H1 (cell line): Measurements from ENCODE around the gene BNC2. TPM values are rescaled to one million over a fixed set of nuclear protein-coding genes. Genes with fewer than 3 reads are reported as not detected.

ENCODE experiments used
- CTCF ChIA-PET: fragments of 300-600 bp; sonication (Branson Sonifier 250); formaldehyde crosslinking; loops from one replicate; lab custom pipeline; 2021; ENCODE audit not compliant: partially characterized antibody; lab: Charles Lee
- POLR2A ChIA-PET: fragments of 300-600 bp; sonication (Branson Sonifier 250); formaldehyde crosslinking; loops from one replicate; lab custom pipeline; 2021; ENCODE audit warnings: inconsistent platforms; ENCODE audit not compliant: partially characterized antibody; lab: Charles Lee
- DNase-seq, 2 experiments: peaks; one replicate each; pipeline versions ENCODE4 v3.0.0 to v3.0.0-alpha.2; 2010 to 2022; ENCODE audit warnings: low spot score in 2 of 2, low read depth in 1 of 2, mixed read lengths in 1 of 2
- FAIRE-seq: peaks from 2 replicates; lab custom pipeline; 2011; peaks lifted over from hg19 to GRCh38; lab: Jason Lieb, UNC
- H2AFZ ChIP-seq: 2 replicates; pipeline ENCODE4 v1.8.1; 2012; ENCODE audit warnings: low read length, inconsistent platforms
- H2AK5ac ChIP-seq: 2 replicates; pipeline ENCODE4 v1.6.1; 2013; ENCODE audit warnings: low read depth, low read length
- H2BK120ac ChIP-seq: replicated peaks from 2 replicates; pipeline ENCODE3; 2013; ENCODE audit warnings: low read depth, low read length, inconsistent platforms
- H2BK12ac ChIP-seq: 2 replicates; pipeline ENCODE4 v1.6.1; 2013; ENCODE audit warnings: low read depth, low read length
- H2BK15ac ChIP-seq: 2 replicates; pipeline ENCODE4 v1.6.1; 2013; ENCODE audit warnings: low read length
- H2BK20ac ChIP-seq: 2 replicates; pipeline ENCODE4 v1.6.1; 2013; ENCODE audit warnings: low read length
- H2BK5ac ChIP-seq: 2 replicates; pipeline ENCODE4 v1.6.1; 2013; ENCODE audit warnings: low read depth, low read length
- H3K14ac ChIP-seq: 2 replicates; pipeline ENCODE4 v1.6.1; 2013; ENCODE audit warnings: inconsistent platforms; ENCODE audit not compliant: insufficient read length
- H3K18ac ChIP-seq: 2 replicates; pipeline ENCODE4 v1.6.1; 2013; ENCODE audit warnings: low read length; ENCODE audit errors: extremely low read depth
- H3K23ac ChIP-seq: 2 replicates; pipeline ENCODE4 v1.6.1; 2013; ENCODE audit warnings: inconsistent platforms; ENCODE audit not compliant: insufficient read length
- H3K23me2 ChIP-seq: 2 replicates; pipeline ENCODE4 v1.6.1; 2013; ENCODE audit warnings: low read depth, low read length
- H3K27ac ChIP-seq: 2 replicates; pipeline ENCODE4 v1.6.1; 2011; ENCODE audit warnings: low read depth, low read length, inconsistent platforms
- H3K27me3 ChIP-seq, 4 experiments: replicated peaks in 1 of 4; 1 replicate in 1 of 4; 2 replicates in 3 of 4; pipeline versions ENCODE4 v1.6.1 to v1.8.1; 2011 to 2013; ENCODE audit warnings: low read length in 3 of 4, mild to moderate bottlenecking in 3 of 4, inconsistent platforms in 2 of 4, mixed read lengths in 2 of 4, moderate library complexity in 1 of 4; ENCODE audit not compliant: control insufficient read depth in 3 of 4, insufficient read depth in 3 of 4; ENCODE audit errors: extremely low read depth in 1 of 4
- H3K36me3 ChIP-seq, 4 experiments: 2 replicates each; pipeline versions ENCODE4 v1.6.1 to v1.8.1; 2011 to 2013; ENCODE audit warnings: mild to moderate bottlenecking in 4 of 4, low read length in 3 of 4, moderate library complexity in 2 of 4, control low read depth in 1 of 4, inconsistent platforms in 1 of 4; ENCODE audit not compliant: insufficient read depth in 4 of 4, control insufficient read depth in 2 of 4
- H3K4ac ChIP-seq: replicated peaks from 2 replicates; pipeline ENCODE3; 2013; ENCODE audit warnings: low read length, low read depth, mixed read lengths, inconsistent platforms; ENCODE audit not compliant: insufficient read length
- H3K4me1 ChIP-seq, 4 experiments: replicated peaks in 1 of 4; 1 replicate in 1 of 4; 2 replicates in 3 of 4; pipeline versions ENCODE4 v1.6.1 to v1.8.1; 2011 to 2013; ENCODE audit warnings: low read length in 3 of 4, inconsistent platforms in 2 of 4, mixed read lengths in 1 of 4; ENCODE audit not compliant: insufficient read depth in 4 of 4, control insufficient read depth in 3 of 4
- H3K4me2 ChIP-seq, 2 experiments: 2 replicates each; pipeline versions ENCODE4 v1.6.1 to v1.8.1; 2011 to 2013; ENCODE audit warnings: low read depth in 2 of 2, low read length in 2 of 2, control low read depth in 1 of 2, inconsistent platforms in 1 of 2, mild to moderate bottlenecking in 1 of 2; ENCODE audit not compliant: insufficient read depth in 1 of 2
- H3K4me3 ChIP-seq, 4 experiments: fragments of 200-600, 300-600 bp in 1 of 4; sonication (generic), shearing (Covaris generic), sonication (Bioruptor Twin) in 1 of 4; 2 replicates each; pipeline versions ENCODE4 v1.5.1 to v1.8.1; 2011 to 2016; ENCODE audit warnings: low read length in 4 of 4, low read depth in 3 of 4, control low read depth in 2 of 4, inconsistent platforms in 2 of 4, mild to moderate bottlenecking in 2 of 4, mixed read lengths in 1 of 4, moderate library complexity in 1 of 4; ENCODE audit not compliant: insufficient read depth in 2 of 4; ENCODE audit errors: extremely low read depth in 1 of 4
- H3K56ac ChIP-seq: replicated peaks from 2 replicates; pipeline ENCODE3; 2013; ENCODE audit warnings: low read depth, mild to moderate bottlenecking, mixed read lengths, low read length, inconsistent platforms; ENCODE audit not compliant: insufficient read length
- H3K79me1 ChIP-seq: 2 replicates; pipeline ENCODE4 v1.6.1; 2013; ENCODE audit warnings: low read depth, low read length, control low read depth
- H3K79me2 ChIP-seq, 2 experiments: 2 replicates each; pipeline versions ENCODE4 v1.6.1 to v1.8.1; 2012 to 2013; ENCODE audit warnings: low read length in 2 of 2, mild to moderate bottlenecking in 2 of 2, inconsistent platforms in 1 of 2; ENCODE audit not compliant: insufficient read depth in 2 of 2, control insufficient read depth in 1 of 2
- H3K9ac ChIP-seq, 4 experiments: replicated peaks in 1 of 4; 1 replicate in 1 of 4; 2 replicates in 3 of 4; pipeline versions ENCODE4 v1.6.1 to v1.8.1; 2011 to 2013; ENCODE audit warnings: low read depth in 3 of 4, low read length in 3 of 4, control low read depth in 2 of 4, mild to moderate bottlenecking in 2 of 4, moderate library complexity in 2 of 4, inconsistent platforms in 1 of 4; ENCODE audit errors: extremely low read depth in 1 of 4
- H3K9me3 ChIP-seq, 2 experiments: 2 replicates each; pipeline versions ENCODE4 v1.6.1 to v1.8.1; 2012 to 2013; ENCODE audit warnings: mild to moderate bottlenecking in 2 of 2, moderate library complexity in 2 of 2, control low read depth in 1 of 2, inconsistent platforms in 1 of 2, low read depth in 1 of 2, low read length in 1 of 2, mixed read lengths in 1 of 2; ENCODE audit not compliant: insufficient read depth in 2 of 2
- H4K20me1 ChIP-seq, 2 experiments: replicated peaks in 1 of 2; 2 replicates each; pipeline versions ENCODE3 to v1.8.1; 2011 to 2013; ENCODE audit warnings: inconsistent platforms in 2 of 2, low read length in 2 of 2, mild to moderate bottlenecking in 1 of 2; ENCODE audit not compliant: insufficient read depth in 2 of 2, control insufficient read depth in 1 of 2
- H4K5ac ChIP-seq: 2 replicates; pipeline ENCODE4 v1.6.1; 2013; ENCODE audit warnings: low read length, low read depth, mixed read lengths, inconsistent platforms; ENCODE audit not compliant: insufficient read length
- H4K8ac ChIP-seq: 2 replicates; pipeline ENCODE4 v1.8.0; 2013; ENCODE audit warnings: mild to moderate bottlenecking, moderate library complexity, low read length, inconsistent platforms; ENCODE audit not compliant: insufficient read depth; ENCODE audit errors: extremely low read depth
- H4K91ac ChIP-seq: replicated peaks from 2 replicates; pipeline ENCODE3; 2013; ENCODE audit warnings: low read length, mixed read lengths, inconsistent platforms; ENCODE audit not compliant: insufficient read length
- BACH1 ChIP-seq: IDR thresholded peaks from 2 replicates; pipeline ENCODE4 v1.6.1; 2012; ENCODE audit warnings: low read length, improper control_type of control experiment
- EP300 ChIP-seq, 2 experiments: IDR thresholded peaks; 1 replicate in 1 of 2; 2 replicates in 1 of 2; pipeline ENCODE4 v1.6.1; 2011 to 2012; ENCODE audit warnings: low read depth in 2 of 2, low read length in 2 of 2, mild to moderate bottlenecking in 2 of 2, borderline replicate concordance in 1 of 2, inconsistent platforms in 1 of 2, moderate library complexity in 1 of 2
- EZH2 ChIP-seq: fragments of 200-600 bp; sonication (generic); IDR thresholded peaks from 2 replicates; pipeline ENCODE4 v1.7.1; 2012; ENCODE audit warnings: low read depth, mild to moderate bottlenecking, moderate library complexity, low read length, inconsistent platforms; ENCODE audit not compliant: severe bottlenecking
- JUN ChIP-seq: IDR thresholded peaks from 2 replicates; pipeline ENCODE4 v1.6.1; 2011; ENCODE audit warnings: low read depth, mild to moderate bottlenecking, improper control_type of control experiment, low read length
- KDM5A ChIP-seq: fragments of 200-600 bp; IDR thresholded peaks from 2 replicates; pipeline ENCODE4 v1.7.1; 2012; ENCODE audit warnings: mild to moderate bottlenecking, low read length, inconsistent platforms, mixed read lengths
- NANOG ChIP-seq: IDR thresholded peaks from 2 replicates; pipeline ENCODE4 v1.6.1; 2011; ENCODE audit warnings: low read length, low read depth, mild to moderate bottlenecking, inconsistent platforms; ENCODE audit not compliant: insufficient read depth, poor library complexity, severe bottlenecking
- NRF1 ChIP-seq: IDR thresholded peaks from 2 replicates; pipeline ENCODE4 v1.6.1; 2011; ENCODE audit warnings: mild to moderate bottlenecking, low read depth, low read length, improper control_type of control experiment
- PHF8 ChIP-seq: fragments of 200-600 bp; sonication (generic); conservative IDR thresholded peaks from 2 replicates; pipeline ENCODE4 v1.7.1; 2012; ENCODE audit warnings: low read depth, mild to moderate bottlenecking, inconsistent platforms, low read length, moderate library complexity
- RXRA ChIP-seq: IDR thresholded peaks from 2 replicates; pipeline ENCODE4 v1.6.1; 2011; ENCODE audit warnings: low read depth, mild to moderate bottlenecking, low read length, moderate library complexity; ENCODE audit not compliant: insufficient read depth
- SIN3A ChIP-seq, 2 experiments: IDR thresholded peaks in 1 of 2; conservative IDR thresholded peaks in 1 of 2; 2 replicates each; pipeline ENCODE4 v1.6.1; 2011 to 2012; ENCODE audit warnings: low read length in 2 of 2, improper control_type of control experiment in 1 of 2, low read depth in 1 of 2, mild to moderate bottlenecking in 1 of 2
- SIX5 ChIP-seq: IDR thresholded peaks from 2 replicates; pipeline ENCODE4 v1.6.1; 2011; ENCODE audit warnings: mild to moderate bottlenecking, low read depth, low read length
- TAF1 ChIP-seq: IDR thresholded peaks from 2 replicates; pipeline ENCODE4 v1.6.1; 2011; ENCODE audit warnings: mild to moderate bottlenecking, low read depth, low read length
- USF2 ChIP-seq: IDR thresholded peaks from 2 replicates; pipeline ENCODE4 v1.6.1; 2011; ENCODE audit warnings: low read length, improper control_type of control experiment
- WGBS, 2 experiments: shearing (Covaris generic) in 1 of 2; methylation state at CpG; one replicate each; pipeline versions ENCODE4 v1.1.6 to v1.1.7; 2013 to 2015; ENCODE audit warnings: low lambda C conversion rate in 2 of 2, mixed read lengths in 2 of 2, inconsistent platforms in 1 of 2, low coverage in 1 of 2, missing lambda C conversion rate in 1 of 2; ENCODE audit not compliant: insufficient replicate concordance in 2 of 2, insufficient coverage in 1 of 2, insufficient read length in 1 of 2; ENCODE audit errors: extremely low coverage in 1 of 2, missing lambda C conversion rate in 1 of 2; 5-methylcytosine and 5-hydroxymethylcytosine counted together
- polyA plus RNA-seq, 7 experiments: library from polyadenylated mRNA; depleted of rRNA in 3 of 7; stranded (reverse) in 5 of 7; unstranded in 2 of 7; fragments of >200 nt in 5 of 7; fragments of 200-250 nt in 2 of 7; gene quantifications; 1 replicate in 5 of 7; 2 replicates in 1 of 7; 4 replicates in 1 of 7; pipeline versions ENCODE4 v1.2.1 to v1.2.3, GENCODE V29; 2011 to 2013; ENCODE audit warnings: missing spikeins in 2 of 7, mixed read lengths in 2 of 7
- total RNA-seq: library from RNA; stranded (reverse); fragmentation: NEBNext Ultra II Directional; extraction: Animal tissue kit (Norgen Biotek cat#: 25700); gene quantifications from 2 replicates; pipeline ENCODE4 v1.2.1, GENCODE V29; 2021

The BNC2 gene
- total and polyA plus RNA-seq, 2 of the 8 experiments (the other 6 are each of a cell fraction or from before 2014, with no cell fraction given): 16.0 to 26.8 TPM

GRCh38 chr9:16422114-16422513 lies 448.4 kb downstream of the BNC2 start:
- H3K4ac ChIP-seq: no peak overlapping the region
- CTCF ChIA-PET: interaction anchor here (1.5 kb wide), 1 partner anchor 106 kb away, joined by 5 read pairs; no protein-coding TSS in a partner anchor
- TF ChIP-seq USF2 (no peak), JUN (no peak), SIN3A (conservative IDR thresholded peaks at IDR 0.05 in 1 of 2, IDR thresholded peaks at IDR 0.05 in 1 of 2; ENCODE audit: low read depth in 1 of 2, low read length in 2 of 2) (no peak), PHF8 (no peak), KDM5A (no peak), RXRA (no peak), NRF1 (no peak), EP300 (IDR thresholded peaks at IDR 0.05; ENCODE audit: borderline replicate concordance in 1 of 2, low read depth in 2 of 2, low read length in 2 of 2) (no peak), SIX5 (no peak), NANOG (no peak), BACH1 (no peak), TAF1 (no peak), EZH2 (no peak)

More at GRCh38 chr9:16422114-16422513, 448.4 kb downstream of the BNC2 start:
- H3K27ac ChIP-seq: no peak overlapping the region
- no peak overlapping the region for H4K8ac ChIP-seq
- H3K18ac ChIP-seq: no peak overlapping the region
- no peak overlapping the region for H2AFZ ChIP-seq
- no peaks in the 10 kb centered on the region for H4K20me1 ChIP-seq
- 0 out of 4 replicates have a peak, but pooled peaks cover 0 to 3% of the 10 kb centered on the region in 2 experiments for H3K9me3 ChIP-seq
- no peak overlapping the region for H3K4me3 ChIP-seq
- FAIRE-seq: peak; percentile 19
- no peak overlapping the region for H3K23ac ChIP-seq
- H2BK5ac ChIP-seq: no peak overlapping the region
- H3K4me1 ChIP-seq: peaks cover 0 to 12% (median 9%) of the 10 kb centered on the region in 4 experiments; a peak in 4 of 7 replicates
- POLR2A ChIA-PET: no interaction called here
- peaks cover 0 to 12% (median 5%) of the 10 kb centered on the region in 4 experiments; a peak in 4 of 8 replicates for H3K36me3 ChIP-seq
- H3K79me2 ChIP-seq: no peaks in the 10 kb centered on the region
- no peak overlapping the region for H3K9ac ChIP-seq
- DNase-seq: no peak
- H2BK12ac ChIP-seq: no peak overlapping the region
- 88% methylated on average over 5 of the region's 5 CpGs; no CpG with 5 or more reads in 1 of the 2 experiments for WGBS, 2 experiments
- no peaks in the 10 kb centered on the region for H3K23me2 ChIP-seq
- no peak overlapping the region for H3K56ac ChIP-seq
- H2BK120ac ChIP-seq: no peak overlapping the region
- no peaks in the 10 kb centered on the region for H3K27me3 ChIP-seq
- no peak overlapping the region for H4K5ac ChIP-seq
- H3K79me1 ChIP-seq: no peaks in the 10 kb centered on the region
- no peak overlapping the region for H2BK20ac ChIP-seq
- no peak overlapping the region for H3K4me2 ChIP-seq
- no peak overlapping the region for H2BK15ac ChIP-seq
- no peak overlapping the region for H3K14ac ChIP-seq
- no peak overlapping the region for H2AK5ac ChIP-seq
- no peak overlapping the region for H4K91ac ChIP-seq
